ENCODE data around the gene TPGS1.

The TPGS1 gene

GRCh38 chr19:558770-559439, 51.6 kb downstream of the TPGS1 start:
- H3K36me3 ChIP-seq (ENCODE audit: control insufficient read depth, low read length) = no peaks in the 10 kb centered on the region

GRCh38 chr19:560121-560520, 52.8 kb downstream of the TPGS1 start:
- Histone ChIP-seq H3K4me2 (ENCODE audit: low read length) (no peak overlapping the region), H3K27me3 (ENCODE audit: control insufficient read depth, low read length) (no peaks in the 10 kb centered on the region), H3K79me2 (ENCODE audit: control insufficient read depth, low read length) (no peaks in the 10 kb centered on the region), H3K36me3 (ENCODE audit: control insufficient read depth, low read length) (no peaks in the 10 kb centered on the region), H3K9me3 (ENCODE audit: control insufficient read depth, insufficient read depth, low read length) (no peaks in the 10 kb centered on the region), H3K4me3 (ENCODE audit: low read length) (no peak overlapping the region), H3K4me1 (ENCODE audit: control insufficient read depth, low read length) (no peaks in the 10 kb centered on the region), H4K20me1 (ENCODE audit: control insufficient read depth, insufficient read depth, low read depth, low read length) (no peaks in the 10 kb centered on the region), H3K27ac (ENCODE audit: low read depth, low read length) (no peak overlapping the region), H3K9me2 (replicated peaks; ENCODE audit: control insufficient read depth, low read length) (no peaks in the 10 kb centered on the region), H3F3A (ENCODE audit: control insufficient read depth, insufficient read depth) (no peaks in the 10 kb centered on the region)
- TF ChIP-seq EZH2phosphoT487 (IDR thresholded peaks at IDR 0.05; ENCODE audit: borderline replicate concordance, low read length) (no peak), CTCF (IDR thresholded peaks at IDR 0.05; ENCODE audit: low read depth, low read length, poor library complexity, severe bottlenecking) (no peak)

More at GRCh38 chr19:558770-559439, 51.6 kb downstream of the TPGS1 start:
- H3K27me3 ChIP-seq (ENCODE audit: control insufficient read depth, low read length) = no peaks in the 10 kb centered on the region
- H3K27ac ChIP-seq (ENCODE audit: low read depth, low read length) = no peak overlapping the region
- no peak overlapping the region for H3K4me2 ChIP-seq (ENCODE audit: low read length)
- no peaks in the 10 kb centered on the region for H4K20me1 ChIP-seq (ENCODE audit: control insufficient read depth, insufficient read depth, low read depth, low read length)
- no peaks in the 10 kb centered on the region for H3K9me3 ChIP-seq (ENCODE audit: control insufficient read depth, insufficient read depth, low read length)
- H3K79me2 ChIP-seq (ENCODE audit: control insufficient read depth, low read length) = no peaks in the 10 kb centered on the region
- H3F3A ChIP-seq (ENCODE audit: control insufficient read depth, insufficient read depth) = no peaks in the 10 kb centered on the region
- no peaks in the 10 kb centered on the region for H3K4me1 ChIP-seq (ENCODE audit: control insufficient read depth, low read length)
- no peak overlapping the region for H3K4me3 ChIP-seq (ENCODE audit: low read length)
- H3K9me2 ChIP-seq (replicated peaks; ENCODE audit: control insufficient read depth, low read length) = no peaks in the 10 kb centered on the region
- no peak for TF ChIP-seq CTCF (IDR thresholded peaks at IDR 0.05; ENCODE audit: low read depth, low read length, poor library complexity, severe bottlenecking)
- TF ChIP-seq EZH2phosphoT487 (IDR thresholded peaks at IDR 0.05; ENCODE audit: borderline replicate concordance, low read length) = no peak

GRCh38 chr19:566403-566802, 59.1 kb downstream of the TPGS1 start:
- Histone ChIP-seq H3K36me3 (ENCODE audit: control insufficient read depth, low read length) (peaks cover 7% of the 10 kb centered on the region), H3F3A (ENCODE audit: control insufficient read depth, insufficient read depth) (peaks cover 8% of the 10 kb centered on the region), H3K4me3 (ENCODE audit: low read length) (no peak overlapping the region), H4K20me1 (ENCODE audit: control insufficient read depth, insufficient read depth, low read depth, low read length) (no peaks in the 10 kb centered on the region), H3K27me3 (ENCODE audit: control insufficient read depth, low read length) (no peaks in the 10 kb centered on the region), H3K9me3 (ENCODE audit: control insufficient read depth, insufficient read depth, low read length) (no peaks in the 10 kb centered on the region), H3K9me2 (replicated peaks; ENCODE audit: control insufficient read depth, low read length) (no peaks in the 10 kb centered on the region), H3K79me2 (ENCODE audit: control insufficient read depth, low read length) (peaks cover 8% of the 10 kb centered on the region), H3K4me1 (ENCODE audit: control insufficient read depth, low read length) (peaks cover 5% of the 10 kb centered on the region; the same call in 1 of the 2 replicates), H3K4me2 (ENCODE audit: low read length) (no peak overlapping the region), H3K27ac (ENCODE audit: low read depth, low read length) (no peak overlapping the region)
- TF ChIP-seq CTCF (IDR thresholded peaks at IDR 0.05; ENCODE audit: low read depth, low read length, poor library complexity, severe bottlenecking) (no peak), EZH2phosphoT487 (IDR thresholded peaks at IDR 0.05; ENCODE audit: borderline replicate concordance, low read length) (no peak)
